ENCODE results near the gene SDC3. TPM values are rescaled to one million over a fixed set of nuclear protein-coding genes. Genes with fewer than 3 reads are reported as not detected.
A peak's percentile ranks its signal among the peaks of the same experiment; 100 is the strongest.

Gene SDC3
- total RNA-seq, 4 donors from 2014 or later: 44.1 to 101 (median 56.5) TPM

DNA sequence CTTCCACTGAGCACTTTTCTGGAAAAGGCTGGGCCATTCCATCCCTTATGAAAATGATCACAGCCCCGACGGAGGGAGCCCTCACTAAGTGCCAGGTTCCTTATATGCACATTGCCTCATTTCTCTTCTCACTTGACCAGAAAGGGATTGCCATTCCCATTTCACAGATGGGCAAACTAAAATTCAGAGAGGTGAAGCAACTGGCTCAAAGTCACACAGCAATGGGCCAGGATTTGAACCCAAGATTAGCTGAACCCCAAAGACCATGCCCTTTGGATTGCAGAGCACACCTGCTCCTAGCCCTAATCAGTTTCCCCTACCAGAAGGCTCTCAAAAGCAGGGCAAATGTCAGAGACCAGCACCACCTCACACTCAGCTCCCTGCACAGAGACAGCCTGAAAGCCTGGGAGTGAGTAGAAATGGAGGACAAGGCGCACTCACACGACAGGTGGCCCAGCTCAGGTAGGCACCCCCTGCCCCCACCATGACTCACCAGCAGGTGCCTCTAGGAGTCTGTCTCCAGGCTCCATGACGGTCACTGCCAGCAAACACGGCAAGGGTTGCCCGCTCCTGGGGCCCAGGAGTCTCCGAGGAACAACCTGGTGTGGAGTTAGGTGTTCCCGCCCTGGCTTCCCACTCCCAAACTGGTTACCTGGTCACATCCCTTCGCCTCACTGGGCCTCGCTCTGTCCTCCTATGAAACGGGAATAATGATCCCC, 21.7 kb downstream of the SDC3 start:
- Histone ChIP-seq H3K27ac (replicated peaks in 1 of 4) (peak overlapping the region; percentile 88 to 95 (median 92)), H3K9me3 (no peaks in the 10 kb centered on the region), H3K4me3 (no peak overlapping the region), H3K36me3 (no peaks in the 10 kb centered on the region), H3K4me1 (peaks cover 42 to 99% (median 89%) of the 10 kb centered on the region in 4 donors), H3K27me3 (no peaks in the 10 kb centered on the region)
- TF ChIP-seq EP300 (IDR thresholded peaks at IDR 0.05): no peak
- no peak for TF ChIP-seq POLR2A (IDR thresholded peaks at IDR 0.05; ENCODE audit: low read depth)
- TF ChIP-seq CTCF (IDR thresholded peaks at IDR 0.05): no peak
- TF ChIP-seq POLR2AphosphoS5 (IDR thresholded peaks at IDR 0.05): no peak
- intact Hi-C loops (cut with DNase I): loop anchor here (5.0 kb wide), 1 partner anchor 65 kb away; no protein-coding TSS in a partner anchor
- WGBS: 77% methylated on average over 9 of the region's 12 CpGs
- no peak for DNase-seq (ENCODE audit: extremely low spot score)

GRCh38 chr1:30885570-30886522, 22.7 kb downstream of the SDC3 start:
- Histone ChIP-seq H3K9me3 (no peaks in the 10 kb centered on the region), H3K4me1 (peaks cover 37 to 99% (median 89%) of the 10 kb centered on the region in 4 donors), H3K36me3 (no peaks in the 10 kb centered on the region), H3K27ac (replicated peaks in 1 of 4) (peak overlapping the region; percentile 88 to 95 (median 92)), H3K4me3 (no peak overlapping the region), H3K27me3 (no peaks in the 10 kb centered on the region)
- intact Hi-C loops (cut with DNase I): loop anchor here (5.0 kb wide), 1 partner anchor 64 kb away; no protein-coding TSS in a partner anchor
- no peak for TF ChIP-seq POLR2A (IDR thresholded peaks at IDR 0.05; ENCODE audit: low read depth)
- no peak for TF ChIP-seq CTCF (IDR thresholded peaks at IDR 0.05)
- TF ChIP-seq POLR2AphosphoS5 (IDR thresholded peaks at IDR 0.05): no peak
- no peak for TF ChIP-seq EP300 (IDR thresholded peaks at IDR 0.05)
- DNase-seq (ENCODE audit: extremely low spot score): no peak
- WGBS: 48% methylated on average over 17 of the region's 17 CpGs

- Histone ChIP-seq H3K27ac (replicated peaks in 1 of 4) (peak overlapping the region; percentile 62 to 94 (median 89)), H3K27me3 (no peaks in the 10 kb centered on the region), H3K9me3 (no peaks in the 10 kb centered on the region), H3K4me1 (peaks cover 39 to 99% (median 91%) of the 10 kb centered on the region in 4 donors), H3K36me3 (no peaks in the 10 kb centered on the region), H3K4me3 (no peak overlapping the region)
- WGBS: 94% methylated on average over 5 of the region's 5 CpGs
- no peak for TF ChIP-seq CTCF (IDR thresholded peaks at IDR 0.05)
- TF ChIP-seq POLR2AphosphoS5 (IDR thresholded peaks at IDR 0.05): no peak
- no peak for TF ChIP-seq EP300 (IDR thresholded peaks at IDR 0.05)
- TF ChIP-seq POLR2A (IDR thresholded peaks at IDR 0.05; ENCODE audit: low read depth): no peak
- no peak for DNase-seq (ENCODE audit: extremely low spot score)
- intact Hi-C loops (cut with DNase I): loop anchor here (5.0 kb wide), 1 partner anchor 62 kb away; no protein-coding TSS in a partner anchor
Observed at GRCh38 chr1:30884723-30885122, 23.8 kb downstream of the SDC3 start.

DNA sequence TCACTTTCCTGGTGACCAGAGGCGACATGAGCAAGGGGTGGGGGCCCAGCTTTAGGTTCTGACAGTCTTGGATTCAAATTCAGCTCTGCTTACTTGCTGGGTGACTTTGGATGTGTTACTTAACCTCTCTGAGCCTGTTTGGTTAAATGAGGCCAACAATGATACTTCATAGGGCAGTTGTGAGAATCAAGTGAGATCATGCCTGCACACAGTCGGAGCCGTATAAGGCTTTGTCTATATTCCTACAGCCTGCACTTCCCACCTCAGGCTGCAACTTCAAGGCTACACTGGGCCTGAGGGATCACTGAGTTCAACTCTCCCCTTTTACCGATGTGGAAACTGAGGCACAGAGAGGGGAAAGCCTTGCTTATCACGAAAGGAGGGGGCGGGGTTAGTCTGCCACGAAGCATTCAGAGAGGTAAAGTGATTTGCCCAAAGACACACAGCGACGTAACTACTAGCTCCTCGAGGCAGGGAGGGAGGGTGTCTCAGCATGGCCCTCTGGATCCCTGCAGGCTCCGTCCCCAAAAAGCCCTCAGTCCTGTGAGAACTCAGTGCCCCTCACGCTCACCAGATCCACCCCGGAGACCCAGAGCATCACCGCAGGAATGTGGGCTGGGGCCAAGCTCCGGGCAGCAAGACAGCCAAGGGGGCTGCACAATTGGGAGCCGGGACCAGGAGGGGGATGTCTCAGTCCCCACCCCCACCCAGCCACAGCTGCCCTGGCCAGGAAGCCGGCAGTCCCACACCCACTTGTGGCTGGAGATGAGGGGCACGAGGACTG, 25.0 kb downstream of the SDC3 start:
- H3K27ac ChIP-seq (replicated peaks in 1 of 4): peak overlapping the region; percentile 62 to 94 (median 89)
- no peaks in the 10 kb centered on the region for H3K9me3 ChIP-seq
- intact Hi-C loops (cut with DNase I): no loop called here
- H3K4me1 ChIP-seq: peaks cover 39 to 99% (median 91%) of the 10 kb centered on the region in 4 donors
- no peaks in the 10 kb centered on the region for H3K27me3 ChIP-seq
- H3K36me3 ChIP-seq: no peaks in the 10 kb centered on the region
- WGBS: 59% methylated on average over 16 of the region's 18 CpGs
- DNase-seq (ENCODE audit: extremely low spot score): no peak
- TF ChIP-seq POLR2A (IDR thresholded peaks at IDR 0.05; ENCODE audit: low read depth) (no peak), POLR2AphosphoS5 (IDR thresholded peaks at IDR 0.05) (no peak), EP300 (IDR thresholded peaks at IDR 0.05) (no peak)
- no peak overlapping the region for H3K4me3 ChIP-seq

Data from esophagus muscularis mucosa (tissue), 4 donors.